A549 (cell line): Measurements from ENCODE around the gene FAT1.

Experiments
- CHD4 ChIP-seq: fragments of 200-600 bp; sonication (generic); IDR thresholded peaks from 2 replicates; pipeline ENCODE4 v1.6.1; 2016; ENCODE audit warnings: antibody characterized with exemption, mild to moderate bottlenecking, borderline replicate concordance
- CTCF ChIP-seq: fragments of >200 bp; sonication (Bioruptor Twin); formaldehyde crosslinking; IDR thresholded peaks from 3 replicates; pipeline ENCODE4 v1.5.1; 2016
- EHF ChIP-seq: fragments of 250-450 bp; sonication (Bioruptor Pico); IDR thresholded peaks from 2 replicates; pipeline ENCODE4 v1.5.0; 2020; ENCODE audit warnings: mild to moderate bottlenecking
- MAX ChIP-seq: IDR thresholded peaks from 2 replicates; pipeline ENCODE4 v1.6.1; 2012
- MAZ ChIP-seq: fragments of 150-350 bp; IDR thresholded peaks from 2 replicates; pipeline ENCODE4 v1.6.1; 2014; ENCODE audit warnings: antibody characterized with exemption, low read depth, low read length, borderline replicate concordance
- PHF8 ChIP-seq: fragments of 200-600 bp; sonication (generic); IDR thresholded peaks from 2 replicates; pipeline ENCODE4 v1.6.1; 2016; ENCODE audit warnings: low read depth, mild to moderate bottlenecking, antibody characterized with exemption, moderate library complexity, borderline replicate concordance
- POLR2A ChIP-seq: IDR thresholded peaks from 2 replicates; pipeline ENCODE4 v1.6.1; 2012; ENCODE audit warnings: mild to moderate bottlenecking, low read length
- POLR2AphosphoS2 ChIP-seq: conservative IDR thresholded peaks from 2 replicates; pipeline ENCODE4 v1.6.1; 2012; ENCODE audit warnings: low read length, improper control_type of control experiment, inconsistent platforms
- RAD21 ChIP-seq, 2 experiments: fragments of >200 bp in 1 of 2; sonication (Bioruptor Twin) in 1 of 2; formaldehyde crosslinking in 1 of 2; IDR thresholded peaks in 1 of 2; conservative IDR thresholded peaks in 1 of 2; 2 replicates in 1 of 2; 3 replicates in 1 of 2; pipeline ENCODE4 v1.6.1; 2012 to 2018; ENCODE audit warnings: inconsistent platforms in 1 of 2
- REST ChIP-seq: fragments of 200-600 bp; sonication (generic); IDR thresholded peaks from 2 replicates; pipeline ENCODE4 v1.6.1; 2016; ENCODE audit warnings: antibody characterized with exemption, mild to moderate bottlenecking, moderate library complexity

GRCh38 chr4:186757696-186758355 is 34.2 kb upstream of the FAT1 start:
- TF ChIP-seq POLR2A (no peak), POLR2AphosphoS2 (no peak), CTCF (no peak), MAX (no peak), REST (no peak), MAZ (no peak), RAD21 (conservative IDR thresholded peaks at IDR 0.05 in 1 of 2, IDR thresholded peaks at IDR 0.05 in 1 of 2) (no peak), EHF (CRISPR knock-in tag) (no peak), CHD4 (no peak), PHF8 (no peak)
